ENCODE results near the gene SUMO3.

The SUMO3 gene

DNA sequence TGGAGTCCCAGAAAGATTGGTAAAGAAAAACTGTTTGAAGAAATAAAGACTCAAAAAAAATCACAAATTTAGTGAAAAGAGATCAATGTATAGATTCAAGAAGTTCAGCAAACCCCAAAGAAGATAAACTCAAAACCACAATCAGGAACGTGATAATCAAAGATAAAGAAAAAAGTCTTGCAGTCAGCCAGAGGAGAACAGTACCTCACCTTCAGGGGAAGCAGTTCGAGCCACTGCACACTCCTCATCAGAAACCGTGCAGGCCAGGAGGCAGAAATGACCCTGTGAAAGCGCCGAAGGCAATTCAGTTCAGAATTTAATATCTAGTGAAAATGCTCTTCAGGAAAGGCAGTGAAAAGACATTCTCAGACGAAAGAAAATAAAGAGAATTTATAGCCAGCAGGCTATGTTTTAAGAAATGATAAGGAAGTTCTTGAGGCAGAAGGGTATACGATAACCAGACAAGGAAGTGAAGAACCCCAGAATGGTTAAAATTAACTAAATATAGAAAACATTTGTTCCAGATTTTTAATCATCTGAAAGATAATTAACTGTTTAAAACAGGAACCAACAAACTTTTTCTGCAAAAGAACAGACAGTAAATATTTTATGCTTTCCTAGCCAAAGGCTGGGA lies 13.5 kb upstream of the SUMO3 start:
- no peak for DNase-seq (ENCODE audit: low read depth in 2 of 3, low spot score in 2 of 3)

DNA sequence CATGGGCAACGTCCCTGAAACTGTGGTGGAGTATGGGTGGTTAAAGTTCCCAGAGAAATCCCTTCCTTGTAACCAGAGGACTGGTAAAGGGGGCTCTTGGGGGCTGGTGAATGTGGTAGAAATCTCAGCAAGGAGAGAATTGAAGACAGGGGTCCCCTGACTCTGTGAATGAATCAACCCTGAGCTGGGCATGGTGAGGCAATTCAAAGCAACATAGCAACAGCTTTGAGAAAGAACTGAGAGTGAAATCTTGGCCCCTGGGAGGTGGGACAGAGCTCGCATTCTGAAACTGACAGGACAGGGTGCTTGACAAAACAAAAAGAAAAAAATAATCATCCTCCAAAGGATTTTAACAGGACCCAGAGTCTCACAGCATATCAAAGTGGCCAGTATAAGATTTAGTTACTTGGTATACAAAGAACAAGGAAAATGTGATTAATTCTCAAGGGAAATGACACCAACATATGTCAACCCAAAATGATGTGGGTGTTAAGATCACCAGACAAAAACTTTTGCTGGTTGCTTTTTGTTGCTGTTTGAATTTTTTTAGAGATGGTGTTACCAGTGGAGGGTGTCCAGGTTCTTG lies 11.7 kb upstream of the SUMO3 start:
- DNase-seq (ENCODE audit: low read depth in 2 of 3, low spot score in 2 of 3) = no peak

DNA sequence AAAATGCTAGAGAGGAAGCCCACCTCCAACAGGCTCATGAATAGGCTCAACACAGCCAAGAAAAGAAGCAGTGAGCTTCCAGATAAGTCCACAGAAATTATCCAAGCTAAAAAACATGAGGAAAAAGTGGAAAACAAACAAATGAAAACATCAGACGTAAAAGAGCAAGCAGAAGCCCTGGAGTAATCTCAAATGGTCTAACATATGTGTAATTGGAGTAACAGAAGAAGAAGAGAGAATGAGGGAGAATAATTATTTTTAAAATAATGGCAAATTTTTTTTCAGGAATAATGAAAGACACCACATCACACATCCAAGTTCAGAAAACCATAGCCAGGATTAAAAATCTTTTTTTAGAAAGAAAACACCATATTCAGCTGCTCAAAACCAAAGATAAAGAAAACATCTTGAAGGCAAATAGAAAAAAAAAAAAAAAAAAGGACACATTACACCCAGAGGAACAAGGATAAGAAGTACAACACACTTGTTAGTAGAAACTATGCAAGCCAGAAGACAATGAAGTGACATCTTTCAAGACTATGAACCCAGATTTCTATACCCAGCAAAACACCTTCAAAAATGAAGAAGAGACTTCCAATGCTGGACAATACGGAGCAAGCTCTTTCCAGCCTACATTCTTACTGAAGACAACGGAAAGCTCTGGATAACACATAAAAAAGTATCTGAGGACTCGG lies 10.6 kb upstream of the SUMO3 start:
- no peak for DNase-seq (ENCODE audit: low read depth in 2 of 3, low spot score in 2 of 3)

DNA sequence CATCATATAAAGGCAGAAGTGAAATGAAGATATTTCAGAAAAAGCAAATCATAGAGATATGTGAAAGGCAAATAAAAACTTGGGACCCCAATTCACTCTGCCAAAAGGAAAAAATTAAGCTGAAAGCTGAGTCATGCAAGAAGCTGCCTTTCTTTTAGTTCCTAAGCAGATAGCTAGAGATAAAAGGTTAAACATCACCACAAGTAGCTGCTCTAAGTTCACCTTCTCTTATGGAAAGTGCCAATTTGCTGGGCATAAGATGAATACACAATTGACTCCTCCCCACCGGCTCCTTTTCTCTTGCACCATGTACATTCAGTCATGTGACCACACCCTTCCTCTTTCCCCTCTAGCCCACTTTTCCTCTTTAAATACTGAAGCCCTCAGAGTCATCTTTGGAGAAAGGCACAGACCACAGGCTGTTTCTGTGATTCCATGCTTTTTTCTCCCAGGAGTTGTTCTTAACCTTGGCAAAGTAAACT lies 5.4 kb upstream of the SUMO3 start:
- no peak for DNase-seq (ENCODE audit: low read depth in 2 of 3, low spot score in 2 of 3)

DNA sequence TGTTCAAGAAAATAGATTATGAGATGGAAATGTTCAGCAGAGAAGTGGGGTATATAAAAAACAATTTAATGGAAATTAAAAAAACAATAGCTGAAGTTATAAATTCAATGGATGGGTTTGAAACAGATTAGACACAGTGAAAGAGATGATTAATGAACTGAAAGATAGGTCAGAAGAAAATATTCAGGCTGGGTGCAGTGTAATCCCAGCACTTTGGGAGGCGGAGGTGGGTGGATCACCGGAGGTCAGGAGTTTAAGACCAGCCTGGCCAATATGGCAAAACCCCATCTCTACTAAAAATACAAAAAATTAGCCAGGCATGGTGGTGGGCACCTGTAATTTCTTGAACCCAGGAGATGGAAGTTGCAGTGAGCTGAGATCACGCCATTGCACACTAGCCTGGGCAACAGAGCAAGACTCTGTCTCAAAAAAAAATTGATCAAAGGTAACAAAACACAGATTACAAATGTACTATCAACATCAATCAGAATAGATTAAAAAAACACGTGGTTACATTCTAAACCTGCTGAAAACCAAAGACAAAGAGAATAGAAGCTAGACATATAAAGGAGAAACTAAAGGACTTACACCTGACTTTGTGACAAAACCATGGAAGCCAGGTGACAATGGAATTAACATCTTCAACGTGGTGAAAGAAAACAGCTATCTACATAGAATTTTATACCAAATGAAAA lies 4.8 kb upstream of the SUMO3 start:
- DNase-seq (ENCODE audit: low read depth in 2 of 3, low spot score in 2 of 3) = no peak

DNA sequence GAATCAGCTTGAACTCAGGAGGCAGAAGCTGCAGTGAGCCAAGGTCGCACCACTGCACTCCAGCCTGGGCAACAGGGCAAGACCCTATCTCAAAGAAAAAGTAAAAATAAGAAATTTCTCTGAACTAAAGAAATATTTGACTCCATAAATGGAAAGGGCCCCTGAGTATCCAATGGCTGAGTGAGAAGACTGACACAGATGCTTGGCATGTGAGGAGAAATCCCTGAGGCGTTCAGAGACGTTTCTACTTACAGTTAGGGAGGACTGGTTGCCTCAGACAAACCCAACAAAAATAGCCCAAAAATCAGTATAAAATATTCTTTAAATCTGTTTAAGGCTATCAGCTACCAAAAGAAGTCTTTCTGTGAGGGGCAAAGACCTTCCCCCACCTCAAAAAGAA lies 3.0 kb upstream of the SUMO3 start:
- DNase-seq (ENCODE audit: low read depth in 2 of 3, low spot score in 2 of 3) = no peak

DNA sequence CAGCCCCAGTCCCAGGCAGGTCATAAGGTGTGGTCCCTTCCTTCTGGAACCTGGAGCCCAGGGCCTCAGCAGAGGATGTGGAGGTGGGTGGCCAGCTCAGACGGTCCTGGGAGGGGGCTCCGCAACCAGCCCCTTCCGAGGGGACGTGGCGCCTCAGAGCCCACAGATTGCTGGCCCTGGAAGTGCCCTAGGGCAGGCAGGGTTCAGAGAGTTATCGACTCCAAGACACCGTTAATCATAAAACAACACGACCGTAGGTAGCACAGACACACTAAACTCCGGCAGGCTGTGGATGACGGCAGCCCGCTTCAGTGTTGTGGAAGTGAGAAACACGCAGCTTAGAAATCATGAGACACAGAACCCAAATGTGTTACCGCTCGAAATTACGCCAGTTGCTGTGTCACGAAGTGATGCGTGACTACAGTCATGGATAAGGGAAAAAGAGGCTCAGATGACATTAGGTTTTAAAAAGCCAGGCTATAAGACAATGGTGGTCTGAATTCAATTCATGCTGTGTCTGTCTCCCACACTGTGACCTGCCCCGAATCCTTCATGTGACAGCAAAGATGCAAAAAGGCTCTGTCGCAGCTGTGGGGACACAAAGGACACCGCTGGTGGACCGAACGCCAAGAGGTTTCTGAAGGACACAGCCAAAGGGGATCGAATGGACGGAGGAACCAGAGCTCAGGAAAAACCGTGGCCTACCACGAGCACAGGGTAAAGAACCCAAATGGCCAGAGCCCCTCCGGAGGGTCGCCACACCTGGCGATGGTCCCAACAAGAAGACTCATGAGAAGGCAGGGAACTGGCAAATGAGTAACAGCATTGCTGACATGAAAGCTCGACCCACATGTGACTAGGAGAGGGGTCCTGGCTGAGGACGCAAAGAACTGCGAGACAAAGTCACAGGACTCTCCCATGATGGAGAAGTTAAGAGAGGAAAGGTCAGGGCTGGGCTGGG lies 1.7 kb upstream of the SUMO3 start:
- no peak for DNase-seq (ENCODE audit: low read depth in 2 of 3, low spot score in 2 of 3)

DNA sequence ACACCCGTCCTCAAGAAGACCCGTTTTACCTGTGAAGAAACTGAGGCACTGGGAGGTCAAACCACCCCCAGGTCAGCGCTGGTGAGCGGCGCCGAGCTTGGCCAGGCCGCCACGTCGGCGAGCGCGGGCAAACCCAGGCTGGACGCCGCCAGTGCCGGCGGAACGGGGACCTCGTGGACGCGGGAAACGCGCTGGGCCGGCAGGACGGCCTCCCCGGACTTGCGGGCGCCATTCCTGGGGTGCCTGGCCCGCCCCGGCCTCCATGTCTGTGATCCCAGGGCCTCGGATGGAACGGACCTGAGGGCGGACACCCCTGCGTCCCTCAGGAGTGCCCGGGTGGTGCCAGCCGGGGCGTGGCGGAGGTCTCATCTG lies 764 bp upstream of the SUMO3 start:
- no peak for DNase-seq (ENCODE audit: low read depth in 2 of 3, low spot score in 2 of 3)

DNA sequence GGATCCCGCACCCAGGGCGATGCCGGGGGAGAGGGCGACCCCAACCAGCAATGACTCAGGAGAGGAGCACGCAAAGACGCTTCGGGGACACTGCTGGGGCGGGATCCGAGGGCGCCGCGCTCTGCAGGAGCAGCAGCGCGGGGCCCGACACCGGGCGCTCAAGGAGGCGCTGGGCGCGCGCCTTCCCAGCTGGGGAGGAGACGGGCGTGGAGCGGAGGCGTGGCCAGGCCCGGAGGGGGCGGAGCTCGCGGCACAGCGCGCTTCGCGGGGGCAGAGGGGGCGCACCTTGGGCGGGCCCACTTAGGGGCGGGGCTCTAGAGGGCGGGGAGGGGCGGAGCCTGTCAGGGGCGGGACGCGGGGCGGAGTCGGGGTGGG lies 369 bp downstream of the SUMO3 start:
- peak; percentile 84 to 89 (median 88) for DNase-seq (ENCODE audit: low read depth in 2 of 3, low spot score in 2 of 3)

DNA sequence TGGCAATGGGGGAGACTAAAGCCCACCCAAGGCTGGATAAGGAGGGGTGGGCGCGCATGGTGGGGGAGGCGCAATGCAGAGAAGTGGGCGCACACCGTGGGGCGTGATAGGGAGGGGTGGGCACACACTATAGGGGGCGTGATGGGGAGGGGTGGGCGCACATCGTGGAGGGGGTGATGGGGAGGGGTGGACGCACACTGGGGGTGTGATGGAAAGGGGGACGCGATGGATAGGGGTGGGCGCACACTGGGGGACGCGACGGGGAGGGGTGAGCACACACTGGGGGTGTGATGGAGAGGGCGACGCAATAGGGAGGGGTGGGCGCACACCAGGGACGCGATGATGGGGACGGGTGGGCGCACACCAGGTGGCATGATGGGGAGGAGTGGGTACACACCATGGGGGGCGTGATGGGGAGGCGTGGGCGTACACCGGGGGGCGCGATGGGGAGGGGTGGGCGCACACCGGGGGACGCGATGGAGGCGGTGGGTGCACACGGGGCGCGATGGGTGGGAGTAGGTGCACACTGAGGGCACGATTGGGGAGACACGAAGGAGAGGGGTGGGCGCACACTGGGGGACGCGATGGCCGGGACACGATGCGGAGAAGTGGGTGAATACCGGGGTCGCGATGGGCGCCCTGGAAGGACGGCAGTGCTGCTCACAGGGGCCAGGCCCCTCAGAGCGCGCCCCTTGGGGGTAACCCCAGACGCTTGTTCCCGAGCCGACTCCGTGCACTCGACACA lies 929 bp downstream of the SUMO3 start:
- no peak for DNase-seq (ENCODE audit: low read depth in 2 of 3, low spot score in 2 of 3)

DNA sequence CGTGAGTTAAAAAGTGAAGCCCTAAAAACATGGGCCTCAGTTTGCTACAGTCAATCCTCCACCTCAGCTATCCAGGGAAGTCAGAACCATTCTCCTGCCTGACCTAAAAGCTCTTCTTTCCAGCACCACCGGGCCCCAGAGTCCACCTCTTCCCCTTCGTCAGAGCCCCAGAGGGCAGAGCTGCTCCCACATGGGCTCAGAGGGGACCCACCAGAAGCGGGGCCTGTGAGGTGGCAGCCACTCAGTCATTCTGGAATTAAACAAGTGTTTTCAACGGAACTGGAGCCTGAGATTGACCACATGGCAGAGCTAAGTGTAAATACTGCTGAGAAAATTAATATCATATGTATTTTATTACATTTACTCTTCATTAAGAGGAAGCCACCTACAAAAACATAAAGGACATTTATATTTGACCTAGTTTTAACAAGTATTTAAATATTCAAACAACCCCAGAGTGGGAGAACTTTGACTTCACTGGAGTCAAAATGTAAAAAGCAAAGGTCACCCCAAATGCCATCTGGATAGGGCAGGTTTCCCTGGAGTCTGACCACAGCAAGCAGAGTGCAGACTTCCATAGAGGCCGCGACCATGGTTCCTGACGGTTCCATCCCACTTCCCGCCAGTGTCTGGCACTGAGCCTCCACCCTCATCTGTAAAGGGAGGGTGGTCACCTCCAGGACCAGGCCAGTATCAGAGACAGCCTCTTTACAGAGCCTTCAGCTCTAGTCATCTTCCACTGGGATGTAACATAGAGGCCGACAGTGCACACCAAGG lies 1.8 kb downstream of the SUMO3 start:
- no peak for DNase-seq (ENCODE audit: low read depth in 2 of 3, low spot score in 2 of 3)

DNA sequence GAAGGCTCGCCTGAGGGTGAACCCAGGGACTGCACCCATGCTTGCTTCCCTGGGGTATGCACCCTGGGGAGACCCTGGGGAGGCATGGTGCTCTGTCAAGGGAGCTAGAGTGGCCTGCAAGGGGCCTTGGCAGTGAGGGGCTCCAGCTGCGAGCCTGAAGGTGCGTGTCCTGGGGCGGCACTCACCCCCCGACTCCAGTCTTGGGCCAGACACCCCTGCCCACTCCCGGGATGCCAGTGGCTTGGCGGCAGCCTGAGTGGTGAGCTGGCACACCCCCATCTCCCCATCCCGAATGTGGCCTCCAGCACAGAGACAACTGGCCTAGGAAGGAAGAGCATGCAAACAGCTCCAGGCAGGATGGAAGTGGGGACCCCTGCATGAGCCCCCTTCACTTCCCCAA lies 2.6 kb downstream of the SUMO3 start:
- no peak for DNase-seq (ENCODE audit: low read depth in 2 of 3, low spot score in 2 of 3)

DNA sequence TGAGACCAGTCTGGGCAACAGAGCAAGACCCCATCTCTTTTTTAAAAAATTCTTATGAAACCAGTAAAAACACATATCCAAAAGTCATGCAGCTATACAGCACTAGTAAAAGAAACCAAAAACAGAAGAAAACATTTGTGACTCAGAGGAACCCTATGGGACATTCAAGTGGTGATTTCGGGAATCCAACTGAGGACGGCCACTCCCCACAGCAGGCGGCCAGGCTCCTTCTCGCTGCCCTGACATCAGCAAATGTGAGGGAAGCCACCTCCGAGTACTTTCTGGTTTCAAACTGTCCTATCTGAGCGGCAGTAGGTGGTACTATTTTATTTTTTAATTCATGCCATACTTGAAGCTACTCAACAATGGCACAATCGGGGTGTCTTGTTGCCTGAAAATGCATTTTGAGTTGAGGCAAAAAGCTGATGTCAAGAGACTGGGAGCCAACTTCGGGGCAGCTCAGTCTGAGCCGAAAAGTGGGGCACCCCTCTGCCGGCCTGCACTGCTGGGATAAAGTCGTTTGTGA lies 3.3 kb downstream of the SUMO3 start:
- DNase-seq (ENCODE audit: low read depth in 2 of 3, low spot score in 2 of 3) = no peak

DNA sequence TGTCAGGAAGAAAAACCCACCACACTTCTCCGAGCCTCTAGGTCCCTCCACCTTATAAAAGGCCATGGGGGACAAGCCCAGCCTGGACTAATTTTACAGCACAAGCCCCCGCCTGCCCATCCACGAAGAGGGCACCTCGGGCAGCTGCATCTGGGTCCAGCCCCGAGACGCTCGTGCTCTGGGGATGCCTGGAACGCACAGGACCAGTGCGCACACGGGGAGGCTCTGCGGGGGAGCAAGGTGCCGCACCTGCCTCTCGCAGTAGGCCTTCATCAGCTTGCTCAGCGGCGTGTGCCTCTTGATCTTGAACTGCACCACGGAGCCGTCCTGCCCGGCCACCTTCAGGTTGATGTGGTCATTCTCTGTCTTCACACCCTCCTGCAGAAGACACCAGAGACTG lies 4.1 kb downstream of the SUMO3 start:
- DNase-seq (ENCODE audit: low read depth in 2 of 3, low spot score in 2 of 3) = no peak

DNA sequence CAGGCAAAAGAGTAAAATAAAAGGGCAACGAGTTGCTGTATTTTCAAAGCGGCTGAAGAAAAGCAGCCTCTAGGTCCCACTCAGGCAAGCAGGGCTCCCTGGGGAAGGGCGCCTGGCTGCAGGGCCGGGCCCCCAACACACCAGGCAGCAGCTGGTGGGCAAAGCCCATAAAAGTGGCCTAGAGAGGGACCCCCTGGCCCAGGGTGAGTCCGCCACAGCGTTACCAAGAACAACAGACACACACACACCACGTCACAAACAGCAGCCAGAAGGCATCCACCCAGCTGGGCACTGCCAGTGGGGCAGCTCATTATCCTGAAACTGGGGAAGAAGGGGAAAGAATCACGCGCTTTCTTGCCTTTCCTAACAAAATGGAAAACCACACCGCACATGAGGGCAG lies 4.7 kb downstream of the SUMO3 start:
- no peak for DNase-seq (ENCODE audit: low read depth in 2 of 3, low spot score in 2 of 3)

DNA sequence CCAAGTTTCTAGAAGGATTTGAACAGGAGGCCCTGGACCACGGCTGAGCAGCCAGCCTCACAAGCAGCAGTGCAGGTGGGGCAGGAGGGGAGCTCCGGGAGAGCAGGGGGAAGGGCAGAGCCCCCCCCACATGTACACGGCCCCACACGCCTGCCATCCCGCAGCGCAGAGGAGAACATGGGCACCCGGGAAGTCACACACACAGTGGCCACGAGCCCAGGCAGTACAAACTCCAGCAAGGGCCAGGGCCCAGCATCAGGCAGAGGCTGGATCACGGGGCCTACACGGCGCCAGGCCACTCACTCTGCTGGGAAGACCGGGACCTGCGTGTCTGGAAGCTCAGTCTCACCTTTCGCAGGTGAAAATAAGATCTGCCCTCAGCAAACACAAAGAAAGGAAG lies 5.2 kb downstream of the SUMO3 start:
- DNase-seq (ENCODE audit: low read depth in 2 of 3, low spot score in 2 of 3) = no peak

DNA sequence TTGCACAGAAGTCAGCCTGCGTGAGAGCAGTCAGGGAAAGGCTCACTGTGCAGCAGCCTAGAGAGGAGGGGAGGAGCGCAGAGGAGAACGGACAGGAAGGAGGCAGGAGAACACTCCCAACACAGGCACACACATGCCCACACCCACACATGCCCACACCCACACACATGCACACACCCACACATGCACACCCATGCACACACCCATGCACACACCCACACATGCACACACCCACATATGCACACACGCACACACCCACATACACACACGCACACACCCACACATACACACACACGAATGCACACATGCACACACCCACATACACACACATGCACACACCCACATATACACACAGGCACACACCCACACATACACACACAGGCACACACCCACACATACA lies 7.1 kb downstream of the SUMO3 start:
- no peak for DNase-seq (ENCODE audit: low read depth in 2 of 3, low spot score in 2 of 3)

DNA sequence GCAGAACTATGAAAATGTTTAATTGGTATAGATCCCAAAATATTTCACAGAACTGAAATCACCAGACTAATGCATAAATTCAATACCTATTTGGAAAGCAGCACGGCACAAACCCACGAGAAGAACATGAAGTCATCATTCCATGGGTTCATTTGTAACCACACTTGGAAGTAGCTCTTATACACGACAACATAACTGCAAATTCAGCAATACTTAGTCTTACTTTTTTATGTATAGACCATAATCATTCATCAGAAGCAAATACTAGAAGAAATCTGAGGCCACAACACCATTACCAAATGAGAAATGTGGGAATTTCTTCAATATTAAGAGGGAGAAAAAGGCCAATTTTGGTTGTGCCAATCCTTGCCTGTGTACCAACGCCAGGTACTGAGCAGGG lies 12.0 kb downstream of the SUMO3 start:
- no peak for DNase-seq (ENCODE audit: low read depth in 2 of 3, low spot score in 2 of 3)

DNA sequence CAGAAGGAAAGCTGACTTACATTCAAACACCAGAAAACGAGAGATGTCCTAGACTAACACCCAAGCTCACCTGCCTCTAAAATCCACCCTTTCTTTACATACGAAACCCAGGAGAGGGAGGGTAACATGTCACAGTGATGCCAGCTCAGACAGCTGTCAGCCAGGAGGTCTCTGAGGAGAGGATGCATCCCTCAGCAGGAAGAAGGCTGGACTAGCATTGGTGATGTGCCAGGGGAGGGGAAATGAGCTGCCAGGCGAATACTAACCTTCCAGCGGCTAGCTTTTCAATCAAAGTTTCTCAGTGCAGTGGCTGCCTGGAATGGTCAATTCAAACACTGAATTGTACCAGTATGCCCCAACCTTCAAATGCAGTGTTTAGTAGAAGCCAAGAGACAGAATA lies 12.6 kb downstream of the SUMO3 start:
- DNase-seq (ENCODE audit: low read depth in 2 of 3, low spot score in 2 of 3) = no peak
